Caco-2 (cell line): ENCODE results near the gene NEK2. TPM values are rescaled to one million over a fixed set of nuclear protein-coding genes. Genes with fewer than 3 reads are reported as not detected.
A peak's percentile ranks its signal among the peaks of the same experiment; 100 is the strongest.
"Not testable (repeated sequence)": the region's sequence is repeated elsewhere in the genome, so short reads cannot be mapped to it uniquely, and the experiment has no call there.

ENCODE experiments used
- BruUV-seq: library from RNA; stranded (reverse); fragments of 400-500 nt; replicated peaks from 2 replicates; lab custom pipeline; 2021; lab: Mats Ljungman, UMichigan
- CTCF ChIA-PET: fragments of 300-600 bp; sonication (Branson Sonifier 250); formaldehyde crosslinking; loops from one replicate; lab custom pipeline; 2022; ENCODE audit warnings: antibody characterized with exemption; lab: Charles Lee
- POLR2A ChIA-PET: fragments of 300-600 bp; sonication (Branson Sonifier 250); formaldehyde crosslinking; loops from one replicate; lab custom pipeline; 2022; ENCODE audit warnings: antibody characterized with exemption; lab: Charles Lee
- DNase-seq, 2 experiments: peaks; one replicate each; pipeline versions ENCODE4 v3.0.0 to v3.0.0-alpha.2; 2020 to 2022
- H3K27me3 ChIP-seq: replicated peaks from 2 replicates; pipeline ENCODE4 v1.6.0; 2011; ENCODE audit warnings: low read length; ENCODE audit not compliant: control insufficient read depth, insufficient read depth
- H3K36me3 ChIP-seq: 2 replicates; pipeline ENCODE4 v1.5.1; 2011; ENCODE audit warnings: low read length; ENCODE audit not compliant: control insufficient read depth, insufficient read depth
- H3K4me1 ChIP-seq: fragments of 250-450 bp; sonication (Bioruptor Pico); 2 replicates; pipeline ENCODE4 v1.5.1; 2020; ENCODE audit warnings: mild to moderate bottlenecking
- H3K4me3 ChIP-seq: 2 replicates; pipeline ENCODE4 v1.5.1; 2011; ENCODE audit warnings: low read depth, mild to moderate bottlenecking, control low read depth, low read length
- H3K9me3 ChIP-seq: fragments of 250-450 bp; sonication (Bioruptor Pico); 2 replicates; pipeline ENCODE4 v1.5.1; 2020; ENCODE audit warnings: mild to moderate bottlenecking, moderate library complexity
- H3K27ac Mint-ChIP-seq: one replicate; pipeline ENCODE4 v1.8.0; 2022; ENCODE audit warnings: mixed read lengths; ENCODE audit not compliant: unreplicated experiment
- H3K27me3 Mint-ChIP-seq: one replicate; pipeline ENCODE4 v1.8.0; 2022; ENCODE audit warnings: mixed read lengths; ENCODE audit not compliant: insufficient read depth, unreplicated experiment
- H3K36me3 Mint-ChIP-seq: one replicate; pipeline ENCODE4 v1.8.0; 2022; ENCODE audit warnings: mild to moderate bottlenecking, mixed read lengths; ENCODE audit not compliant: insufficient read depth, unreplicated experiment
- H3K4me1 Mint-ChIP-seq: one replicate; pipeline ENCODE4 v1.8.0; 2022; ENCODE audit warnings: low read depth, mixed read lengths; ENCODE audit not compliant: unreplicated experiment
- H3K4me3 Mint-ChIP-seq: one replicate; pipeline ENCODE4 v1.8.0; 2022; ENCODE audit warnings: mild to moderate bottlenecking, moderate library complexity, mixed read lengths; ENCODE audit not compliant: unreplicated experiment
- H3K9me3 Mint-ChIP-seq: one replicate; pipeline ENCODE4 v1.8.0; 2022; ENCODE audit warnings: mixed read lengths; ENCODE audit not compliant: unreplicated experiment
- intact Hi-C: fragments of 100-400 bp; cut with micrococcal nuclease; formaldehyde crosslinking; loops from one replicate; pipeline ENCODE4 v1.10.0; 2022; ENCODE audit not compliant: unreplicated experiment
- total RNA-seq: library from RNA; stranded (reverse); gene quantifications from 2 replicates; pipeline ENCODE4 v1.2.3, GENCODE V29; 2022
- TF ChIP-seq, protein P1 (sequence below), 2 experiments: fragments of 200-600 bp in 1 of 2; IDR thresholded peaks; 1 replicate in 1 of 2; 2 replicates in 1 of 2; pipeline versions ENCODE4 v1.5.1 to v1.8.0; 2011 to 2022; ENCODE audit warnings: antibody characterized with exemption in 1 of 2, control low read depth in 1 of 2, inconsistent platforms in 1 of 2, low read depth in 1 of 2, low read length in 1 of 2, mild to moderate bottlenecking in 1 of 2, moderate library complexity in 1 of 2; ENCODE audit not compliant: insufficient read depth in 1 of 2, severe bottlenecking in 1 of 2, unreplicated experiment in 1 of 2

Gene NEK2
- total RNA-seq, 1 experiment from 2014 or later: 34.7 TPM

DNA sequence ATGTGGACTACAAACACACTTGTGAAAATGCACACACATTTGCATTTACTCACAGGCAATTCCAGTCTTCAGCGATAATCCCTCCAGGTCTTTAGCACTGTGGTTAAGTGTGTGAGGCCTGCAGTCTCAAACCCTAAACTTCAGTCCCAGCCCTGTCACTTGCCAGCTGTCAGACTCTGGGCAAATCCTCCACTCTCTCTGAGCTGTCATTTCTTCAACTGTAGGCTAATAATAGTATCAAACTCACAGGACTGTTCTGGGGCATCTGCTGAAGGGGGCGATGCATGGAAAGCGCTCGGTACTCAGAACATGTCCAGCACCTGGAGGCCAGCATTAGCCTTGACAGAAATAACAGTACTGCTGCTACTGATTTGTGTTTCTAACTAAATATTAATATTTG lies 48.2 kb downstream of the NEK2 start:
- ChIA-PET CTCF (no interaction called here), POLR2A (no interaction called here)

DNA sequence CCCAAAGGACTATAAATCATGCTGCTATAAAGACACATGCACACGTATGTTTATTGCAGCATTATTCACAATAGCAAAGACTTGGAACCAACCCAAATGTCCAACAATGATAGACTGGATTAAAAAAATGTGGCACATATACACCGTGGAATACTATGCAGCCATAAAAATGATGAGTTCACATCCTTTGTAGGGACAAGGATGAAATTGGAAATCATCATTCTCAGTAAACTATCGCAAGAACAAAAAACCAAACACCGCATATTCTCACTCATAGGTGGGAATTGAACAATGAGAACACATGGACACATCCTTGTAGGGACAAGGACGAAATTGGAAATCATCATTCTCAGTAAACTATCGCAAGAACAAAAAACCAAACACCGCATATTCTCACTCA lies 49.6 kb downstream of the NEK2 start:
- DNase-seq, H3K27ac Mint-ChIP-seq, H3K27me3 ChIP-seq, H3K4me3 Mint-ChIP-seq, H3K36me3 Mint-ChIP-seq, H3K9me3 ChIP-seq, H3K36me3 ChIP-seq, CTCF ChIA-PET, H3K4me3 ChIP-seq, POLR2A ChIA-PET, H3K4me1 ChIP-seq, BruUV-seq, H3K9me3 Mint-ChIP-seq, H3K27me3 Mint-ChIP-seq: not testable (repeated sequence)
- peaks cover 16% of the 10 kb centered on the region for H3K4me1 Mint-ChIP-seq
- intact Hi-C loops: loop anchor here (1.0 kb wide), 3 partner anchors 22 to 49 kb away; no protein-coding TSS in a partner anchor

More for the DNA sequence above, 48.2 kb downstream of the NEK2 start:
- Mint-ChIP-seq H3K36me3 (no peaks in the 10 kb centered on the region), H3K27me3 (no peaks in the 10 kb centered on the region), H3K27ac (no peak overlapping the region), H3K4me1 (peaks cover 18% of the 10 kb centered on the region), H3K4me3 (no peak overlapping the region), H3K9me3 (no peaks in the 10 kb centered on the region)
- intact Hi-C loops: no loop called here
- Histone ChIP-seq H3K4me1 (no peaks in the 10 kb centered on the region), H3K4me3 (no peak overlapping the region), H3K9me3 (no peaks in the 10 kb centered on the region), H3K27me3 (no peaks in the 10 kb centered on the region), H3K36me3 (no peaks in the 10 kb centered on the region)
- DNase-seq: no peak
- TF ChIP-seq, protein P1, sequence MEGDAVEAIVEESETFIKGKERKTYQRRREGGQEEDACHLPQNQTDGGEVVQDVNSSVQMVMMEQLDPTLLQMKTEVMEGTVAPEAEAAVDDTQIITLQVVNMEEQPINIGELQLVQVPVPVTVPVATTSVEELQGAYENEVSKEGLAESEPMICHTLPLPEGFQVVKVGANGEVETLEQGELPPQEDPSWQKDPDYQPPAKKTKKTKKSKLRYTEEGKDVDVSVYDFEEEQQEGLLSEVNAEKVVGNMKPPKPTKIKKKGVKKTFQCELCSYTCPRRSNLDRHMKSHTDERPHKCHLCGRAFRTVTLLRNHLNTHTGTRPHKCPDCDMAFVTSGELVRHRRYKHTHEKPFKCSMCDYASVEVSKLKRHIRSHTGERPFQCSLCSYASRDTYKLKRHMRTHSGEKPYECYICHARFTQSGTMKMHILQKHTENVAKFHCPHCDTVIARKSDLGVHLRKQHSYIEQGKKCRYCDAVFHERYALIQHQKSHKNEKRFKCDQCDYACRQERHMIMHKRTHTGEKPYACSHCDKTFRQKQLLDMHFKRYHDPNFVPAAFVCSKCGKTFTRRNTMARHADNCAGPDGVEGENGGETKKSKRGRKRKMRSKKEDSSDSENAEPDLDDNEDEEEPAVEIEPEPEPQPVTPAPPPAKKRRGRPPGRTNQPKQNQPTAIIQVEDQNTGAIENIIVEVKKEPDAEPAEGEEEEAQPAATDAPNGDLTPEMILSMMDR (IDR thresholded peaks at IDR 0.05; ENCODE audit: insufficient read depth in 1 of 2, low read depth in 1 of 2, low read length in 1 of 2, severe bottlenecking in 1 of 2, unreplicated experiment in 1 of 2): no peak
- no TSS peak for BruUV-seq

DNA sequence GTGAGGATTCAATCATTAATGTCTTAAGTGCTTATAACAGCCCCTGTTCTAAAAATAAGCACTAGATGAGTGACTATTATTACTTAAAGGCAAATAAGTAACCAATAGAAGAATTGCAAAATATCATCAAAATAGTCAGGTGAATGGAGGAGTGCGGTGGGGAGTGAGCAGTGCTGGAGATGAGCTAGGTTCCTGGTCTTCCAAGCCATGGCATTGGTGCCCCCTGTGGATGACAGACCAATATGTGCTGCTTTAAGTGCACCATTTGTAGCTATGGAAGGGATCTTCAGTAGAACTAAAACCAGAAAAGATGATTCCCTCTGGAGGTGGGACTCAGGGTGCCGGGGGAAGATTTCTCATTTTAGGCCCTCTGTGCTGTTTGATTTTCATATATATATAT lies 50.4 kb downstream of the NEK2 start:
- Mint-ChIP-seq H3K9me3 (no peaks in the 10 kb centered on the region), H3K4me3 (no peak overlapping the region), H3K36me3 (no peaks in the 10 kb centered on the region), H3K4me1 (peaks cover 9% of the 10 kb centered on the region), H3K27me3 (no peaks in the 10 kb centered on the region), H3K27ac (no peak overlapping the region)
- CTCF ChIA-PET: interaction anchor here (0.5 to 1.5 kb wide), 16 partner anchors 12 to 487 kb away, joined by 3 to 25 read pairs (median 4); partner anchors contain the start of gene SLC30A1
- TF ChIP-seq, protein P1 (IDR thresholded peaks at IDR 0.05; ENCODE audit: insufficient read depth in 1 of 2, low read depth in 1 of 2, low read length in 1 of 2, severe bottlenecking in 1 of 2, unreplicated experiment in 1 of 2): peak; percentile 40
- H3K4me3 ChIP-seq: no peak overlapping the region
- no peaks in the 10 kb centered on the region for H3K27me3 ChIP-seq
- BruUV-seq: no TSS peak
- H3K4me1 ChIP-seq: no peaks in the 10 kb centered on the region
- H3K9me3 ChIP-seq: no peaks in the 10 kb centered on the region
- intact Hi-C loops: loop anchor here (1.0 kb wide), 3 partner anchors 21 to 48 kb away; no protein-coding TSS in a partner anchor
- DNase-seq: peak; percentile 63 to 67
- no peaks in the 10 kb centered on the region for H3K36me3 ChIP-seq
- POLR2A ChIA-PET: interaction anchor here (0.6 to 1.1 kb wide), 3 partner anchors 15 to 46 kb away, joined by 4 to 7 read pairs (median 6); partner anchors contain the start of gene SLC30A1
